A549 (cell line): ENCODE data around the gene GATA3. TPM values are rescaled to one million over a fixed set of nuclear protein-coding genes. Genes with fewer than 3 reads are reported as not detected.

Source experiments
- ATAC-seq, 2 experiments: fragments of 200-7000 bp in 1 of 2; fragments of >200 bp in 1 of 2; cut with Nextera tagmentation in 1 of 2; cut with Tn5 transposase in 1 of 2; 3 replicates each; pipeline versions ENCODE4 v1.8.0 to v1.9.1; 2018 to 2020; ENCODE audit warnings: mild to moderate bottlenecking in 1 of 2, moderate library complexity in 1 of 2
- CTCF ChIA-PET: fragments of 300-600 bp; sonication (Branson Sonifier 250); formaldehyde crosslinking; extraction: SDS; loops from one replicate; lab custom pipeline; 2021; ENCODE audit warnings: antibody characterized with exemption, inconsistent platforms; lab: Yijun Ruan, JAX
- POLR2A ChIA-PET: fragments of 350-600 bp; formaldehyde crosslinking; extraction: SDS; loops from one replicate; lab custom pipeline; 2021; ENCODE audit warnings: antibody characterized with exemption, inconsistent platforms; lab: Yijun Ruan, JAX
- DNase-seq, 2 experiments: peaks; one replicate each; pipeline versions ENCODE4 v3.0.0 to v3.0.0-alpha.2; 2011 to 2016; ENCODE audit warnings: low read depth in 1 of 2, low spot score in 1 of 2
- FAIRE-seq: peaks from 2 replicates; lab custom pipeline; 2011; peaks lifted over from hg19 to GRCh38; lab: Jason Lieb, UNC
- H3K27ac ChIP-seq, 2 experiments: fragments of >200 bp; sonication (Bioruptor Twin); formaldehyde crosslinking; 3 replicates each; pipeline ENCODE4 v1.5.1; 2016 to 2017
- H3K4me1 ChIP-seq: fragments of >200 bp; sonication (Bioruptor Twin); formaldehyde crosslinking; 3 replicates; pipeline ENCODE4 v1.6.1; 2016
- H3K4me2 ChIP-seq: fragments of >200 bp; sonication (Bioruptor Twin); formaldehyde crosslinking; 3 replicates; pipeline ENCODE4 v1.6.1; 2016
- H3K4me3 ChIP-seq: fragments of >200 bp; sonication (Bioruptor Twin); formaldehyde crosslinking; 3 replicates; pipeline ENCODE4 v1.5.1; 2016
- H3K9me3 ChIP-seq: fragments of >200 bp; sonication (Bioruptor Twin); formaldehyde crosslinking; 3 replicates; pipeline ENCODE4 v1.6.1; 2016
- CHD4 ChIP-seq: fragments of 200-600 bp; sonication (generic); IDR thresholded peaks from 2 replicates; pipeline ENCODE4 v1.6.1; 2016; ENCODE audit warnings: antibody characterized with exemption, mild to moderate bottlenecking, borderline replicate concordance
- EHF ChIP-seq: fragments of 250-450 bp; sonication (Bioruptor Pico); IDR thresholded peaks from 2 replicates; pipeline ENCODE4 v1.5.0; 2020; ENCODE audit warnings: mild to moderate bottlenecking
- FOSB ChIP-seq: fragments of 250-450 bp; sonication (Bioruptor Pico); IDR thresholded peaks from 2 replicates; pipeline ENCODE4 v1.5.0; 2020; ENCODE audit warnings: mild to moderate bottlenecking, moderate library complexity
- FOSL2 ChIP-seq, 2 experiments: fragments of 450-650 bp in 1 of 2; fragments of >200 bp in 1 of 2; sonication (Bioruptor Twin) in 1 of 2; formaldehyde crosslinking; IDR thresholded peaks; 2 replicates each; pipeline versions ENCODE4 v1.5.0 to v1.6.1; 2016 to 2020; ENCODE audit warnings: mild to moderate bottlenecking in 1 of 2, moderate library complexity in 1 of 2
- FOXS1 ChIP-seq: fragments of 250-450 bp; sonication (Bioruptor Pico); IDR thresholded peaks from 2 replicates; pipeline ENCODE4 v1.5.0; 2020; ENCODE audit warnings: mild to moderate bottlenecking, moderate library complexity
- GATA3 ChIP-seq: IDR thresholded peaks from 2 replicates; pipeline ENCODE4 v1.6.1; 2012; ENCODE audit warnings: borderline replicate concordance
- HDAC2 ChIP-seq: fragments of 200-600 bp; sonication (generic); IDR thresholded peaks from 2 replicates; pipeline ENCODE4 v1.6.1; 2016
- HOXB5 ChIP-seq: fragments of 250-450 bp; sonication (Bioruptor Pico); IDR thresholded peaks from 2 replicates; pipeline ENCODE4 v1.5.0; 2020; ENCODE audit warnings: mild to moderate bottlenecking, moderate library complexity
- JUN ChIP-seq, 2 experiments: fragments of >200 bp; sonication (Bioruptor Twin); formaldehyde crosslinking; IDR thresholded peaks; 2 replicates in 1 of 2; 3 replicates in 1 of 2; pipeline ENCODE4 v1.6.1; 2016 to 2017
- JUNB ChIP-seq: fragments of >200 bp; sonication (Bioruptor Twin); formaldehyde crosslinking; IDR thresholded peaks from 2 replicates; pipeline ENCODE4 v1.6.1; 2016
- NFE2L2 ChIP-seq: fragments of 150-350 bp; conservative IDR thresholded peaks from 2 replicates; pipeline ENCODE4 v1.6.1; 2014; ENCODE audit warnings: low read length
- NR3C1 ChIP-seq: fragments of >200 bp; sonication (Bioruptor Twin); formaldehyde crosslinking; IDR thresholded peaks from 3 replicates; pipeline ENCODE4 v1.6.1; 2017
- RARB ChIP-seq: fragments of 250-450 bp; sonication (Bioruptor Pico); IDR thresholded peaks from 2 replicates; pipeline ENCODE4 v1.8.0; 2021; ENCODE audit warnings: mild to moderate bottlenecking, moderate library complexity
- RNF2 ChIP-seq: fragments of 200-600 bp; sonication (generic); IDR thresholded peaks from 2 replicates; pipeline ENCODE4 v1.6.1; 2016; ENCODE audit warnings: low read depth, mild to moderate bottlenecking, antibody characterized with exemption, moderate library complexity, borderline replicate concordance
- SMC3 ChIP-seq: fragments of >200 bp; sonication (Bioruptor Twin); formaldehyde crosslinking; IDR thresholded peaks from 3 replicates; pipeline ENCODE4 v1.6.1; 2018; ENCODE audit warnings: inconsistent platforms
- SREBF2 ChIP-seq: fragments of 450-650 bp; IDR thresholded peaks from 2 replicates; pipeline ENCODE4 v1.6.1; 2014; ENCODE audit warnings: mild to moderate bottlenecking, moderate library complexity
- TFCP2L1 ChIP-seq: fragments of 250-450 bp; sonication (Bioruptor Pico); IDR thresholded peaks from 2 replicates; pipeline ENCODE4 v1.5.0; 2021; ENCODE audit warnings: mild to moderate bottlenecking
- ZFP36 ChIP-seq: fragments of 450-650 bp; IDR thresholded peaks from 2 replicates; pipeline ENCODE4 v1.6.1; 2014; ENCODE audit warnings: borderline replicate concordance; ENCODE audit not compliant: partially characterized antibody
- ZSCAN20 ChIP-seq: fragments of 250-450 bp; sonication (Bioruptor Pico); IDR thresholded peaks from 2 replicates; pipeline ENCODE4 v1.8.0; 2022; ENCODE audit warnings: mild to moderate bottlenecking, moderate library complexity
- WGBS: methylation state at CpG from one replicate; pipeline ENCODE4 v1.1.6; 2017; ENCODE audit errors: missing lambda C conversion rate; 5-methylcytosine and 5-hydroxymethylcytosine counted together
- polyA plus RNA-seq, 4 experiments: library from polyadenylated mRNA; depleted of rRNA in 3 of 4; stranded (reverse); fragments of >200 nt; fragmentation: RNase III in 1 of 4; extraction: RNeasy Plus Mini Kit Qiagen cat#74134 plus additional on column Dnase treatment in 1 of 4; gene quantifications; 2 replicates in 3 of 4; 3 replicates in 1 of 4; pipeline ENCODE4 v1.2.3, GENCODE V29; 2011 to 2017
- TF ChIP-seq, protein P1 (sequence below): fragments of >200 bp; sonication (Bioruptor Twin); formaldehyde crosslinking; IDR thresholded peaks from 2 replicates; pipeline ENCODE4 v1.6.1; 2016
- TF ChIP-seq, protein P2 (sequence below): fragments of >200 bp; sonication (Bioruptor Twin); formaldehyde crosslinking; IDR thresholded peaks from 3 replicates; pipeline ENCODE4 v1.6.1; 2016
- TF ChIP-seq, protein P3 (sequence below): IDR thresholded peaks from 2 replicates; pipeline ENCODE4 v1.6.1; 2012
- TF ChIP-seq, protein P4 (sequence below): fragments of 450-650 bp; IDR thresholded peaks from 2 replicates; pipeline ENCODE4 v1.6.1; 2014; ENCODE audit warnings: antibody characterized with exemption
- TF ChIP-seq, protein P5 (sequence below): fragments of 250-450 bp; sonication (Bioruptor Pico); IDR thresholded peaks from 2 replicates; pipeline ENCODE4 v1.5.0; 2021; ENCODE audit warnings: mild to moderate bottlenecking, moderate library complexity, borderline replicate concordance

Gene GATA3
- polyA plus RNA-seq, 2 of the 4 experiments (the other 2 are of a cell fraction): 1.3 to 3.5 TPM

DNA sequence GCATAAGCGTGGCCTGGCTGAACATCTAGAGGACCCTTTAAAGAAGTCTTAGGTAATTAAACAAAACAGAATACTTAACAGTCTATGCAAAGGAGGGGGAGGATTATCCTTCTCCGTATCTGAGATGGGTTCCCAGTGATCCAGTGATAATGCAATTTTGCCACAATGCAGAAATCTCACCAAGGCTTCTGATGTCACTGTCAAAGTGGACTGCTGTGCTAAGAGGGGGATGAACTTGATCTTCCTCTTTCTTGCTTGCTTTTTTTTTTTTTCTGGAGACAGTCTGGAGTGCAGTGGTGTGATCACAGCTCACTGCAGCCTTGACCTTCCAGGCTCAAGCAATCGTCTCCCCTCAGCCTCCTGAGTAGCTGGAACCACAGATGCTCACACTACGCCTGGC lies 30.8 kb downstream of the GATA3 start:
- FAIRE-seq (no peak), ATAC-seq (no peak), DNase-seq (no peak)
- Histone ChIP-seq H3K4me3 (no peak overlapping the region), H3K9me3 (no peaks in the 10 kb centered on the region), H3K4me2 (no peak overlapping the region), H3K4me1 (no peaks in the 10 kb centered on the region), H3K27ac (no peak overlapping the region)
- ChIA-PET POLR2A (no interaction called here), CTCF (no interaction called here)
- TF ChIP-seq, protein P1, sequence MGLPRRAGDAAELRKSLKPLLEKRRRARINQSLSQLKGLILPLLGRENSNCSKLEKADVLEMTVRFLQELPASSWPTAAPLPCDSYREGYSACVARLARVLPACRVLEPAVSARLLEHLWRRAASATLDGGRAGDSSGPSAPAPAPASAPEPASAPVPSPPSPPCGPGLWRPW: no peak
- no peak for TF ChIP-seq FOXS1 (CRISPR knock-in tag)
- TF ChIP-seq ZSCAN20: no peak
- TF ChIP-seq SREBF2: no peak
- TF ChIP-seq, protein P2, sequence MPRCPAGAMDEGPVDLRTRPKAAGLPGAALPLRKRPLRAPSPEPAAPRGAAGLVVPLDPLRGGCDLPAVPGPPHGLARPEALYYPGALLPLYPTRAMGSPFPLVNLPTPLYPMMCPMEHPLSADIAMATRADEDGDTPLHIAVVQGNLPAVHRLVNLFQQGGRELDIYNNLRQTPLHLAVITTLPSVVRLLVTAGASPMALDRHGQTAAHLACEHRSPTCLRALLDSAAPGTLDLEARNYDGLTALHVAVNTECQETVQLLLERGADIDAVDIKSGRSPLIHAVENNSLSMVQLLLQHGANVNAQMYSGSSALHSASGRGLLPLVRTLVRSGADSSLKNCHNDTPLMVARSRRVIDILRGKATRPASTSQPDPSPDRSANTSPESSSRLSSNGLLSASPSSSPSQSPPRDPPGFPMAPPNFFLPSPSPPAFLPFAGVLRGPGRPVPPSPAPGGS: no peak
- 77% methylated on average over 4 of the region's 4 CpGs for WGBS

DNA sequence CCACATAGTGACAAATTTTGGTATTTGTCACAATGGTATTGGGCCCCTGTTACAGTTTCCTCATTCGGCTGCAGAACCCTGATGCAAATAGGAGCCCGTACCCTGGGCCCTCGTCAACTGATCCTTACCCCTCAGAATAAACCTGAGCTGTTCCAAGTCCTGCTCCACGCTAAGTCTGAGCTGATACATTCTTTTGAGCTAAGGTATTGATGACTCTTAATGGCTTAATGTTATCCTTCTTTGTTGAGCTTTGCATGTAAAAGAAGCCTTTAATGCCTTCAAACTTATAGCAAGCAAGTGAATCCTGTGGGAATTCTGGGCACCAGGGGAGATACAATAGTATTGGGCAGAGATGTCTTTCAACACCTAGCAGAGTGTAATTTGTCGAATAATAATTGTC lies 31.8 kb downstream of the GATA3 start:
- DNase-seq (no peak), ATAC-seq (no peak), FAIRE-seq (no peak)
- TF ChIP-seq FOSL2 (IDR thresholded peaks at IDR 0.05) (no peak), FOSL2 (CRISPR knock-in tag; IDR thresholded peaks at IDR 0.05) (no peak), RARB (CRISPR knock-in tag) (no peak), JUNB (no peak), SREBF2 (no peak), RNF2 (no peak), EHF (CRISPR knock-in tag) (no peak), TFCP2L1 (CRISPR knock-in tag) (no peak), FOSB (no peak), GATA3 (no peak), CHD4 (no peak), SMC3 (no peak), JUN (IDR thresholded peaks at IDR 0.05) (no peak), HOXB5 (CRISPR knock-in tag) (no peak), ZFP36 (no peak)
- TF ChIP-seq, protein P3, sequence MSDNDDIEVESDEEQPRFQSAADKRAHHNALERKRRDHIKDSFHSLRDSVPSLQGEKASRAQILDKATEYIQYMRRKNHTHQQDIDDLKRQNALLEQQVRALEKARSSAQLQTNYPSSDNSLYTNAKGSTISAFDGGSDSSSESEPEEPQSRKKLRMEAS: no peak
- TF ChIP-seq, protein P4, sequence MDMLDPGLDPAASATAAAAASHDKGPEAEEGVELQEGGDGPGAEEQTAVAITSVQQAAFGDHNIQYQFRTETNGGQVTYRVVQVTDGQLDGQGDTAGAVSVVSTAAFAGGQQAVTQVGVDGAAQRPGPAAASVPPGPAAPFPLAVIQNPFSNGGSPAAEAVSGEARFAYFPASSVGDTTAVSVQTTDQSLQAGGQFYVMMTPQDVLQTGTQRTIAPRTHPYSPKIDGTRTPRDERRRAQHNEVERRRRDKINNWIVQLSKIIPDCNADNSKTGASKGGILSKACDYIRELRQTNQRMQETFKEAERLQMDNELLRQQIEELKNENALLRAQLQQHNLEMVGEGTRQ: no peak
- Histone ChIP-seq H3K4me2 (no peak overlapping the region), H3K27ac (no peak overlapping the region), H3K4me1 (no peaks in the 10 kb centered on the region), H3K9me3 (no peaks in the 10 kb centered on the region), H3K4me3 (no peak overlapping the region)
- ChIA-PET CTCF (interaction anchor here (1.1 kb wide), 1 partner anchor 12 kb away, joined by 3 read pairs; no protein-coding TSS in a partner anchor), POLR2A (no interaction called here)
- WGBS: 77% methylated on average over 5 of the region's 5 CpGs

DNA sequence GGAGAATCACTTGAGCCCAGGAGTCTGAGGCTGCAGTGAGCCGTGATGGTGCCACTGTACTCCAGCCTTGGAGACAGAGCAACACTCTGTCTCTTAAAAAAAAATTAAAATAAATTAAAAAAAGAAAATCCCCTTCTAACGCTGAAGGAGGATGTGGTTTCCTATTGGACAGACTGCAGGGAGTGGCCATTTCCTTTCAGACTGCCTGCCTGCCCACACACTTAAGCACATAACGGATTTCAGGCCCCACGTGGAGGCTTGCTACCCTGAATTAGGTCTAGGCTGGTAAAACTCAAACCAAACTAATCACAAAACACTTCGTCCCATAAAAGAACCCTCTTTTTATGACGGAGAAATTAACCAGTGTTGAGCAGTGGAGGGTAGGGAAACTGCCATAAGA lies 34.0 kb downstream of the GATA3 start:
- ChIA-PET POLR2A (no interaction called here), CTCF (no interaction called here)
- ATAC-seq (no peak), FAIRE-seq (no peak), DNase-seq (no peak)
- Histone ChIP-seq H3K4me1 (no peaks in the 10 kb centered on the region), H3K27ac (no peak overlapping the region), H3K4me2 (no peak overlapping the region), H3K4me3 (no peak overlapping the region), H3K9me3 (no peaks in the 10 kb centered on the region)
- 71% methylated on average over 6 of the region's 6 CpGs for WGBS
- TF ChIP-seq SREBF2 (no peak), NR3C1 (no peak), HDAC2 (no peak), NFE2L2 (no peak)
- TF ChIP-seq, protein P5, sequence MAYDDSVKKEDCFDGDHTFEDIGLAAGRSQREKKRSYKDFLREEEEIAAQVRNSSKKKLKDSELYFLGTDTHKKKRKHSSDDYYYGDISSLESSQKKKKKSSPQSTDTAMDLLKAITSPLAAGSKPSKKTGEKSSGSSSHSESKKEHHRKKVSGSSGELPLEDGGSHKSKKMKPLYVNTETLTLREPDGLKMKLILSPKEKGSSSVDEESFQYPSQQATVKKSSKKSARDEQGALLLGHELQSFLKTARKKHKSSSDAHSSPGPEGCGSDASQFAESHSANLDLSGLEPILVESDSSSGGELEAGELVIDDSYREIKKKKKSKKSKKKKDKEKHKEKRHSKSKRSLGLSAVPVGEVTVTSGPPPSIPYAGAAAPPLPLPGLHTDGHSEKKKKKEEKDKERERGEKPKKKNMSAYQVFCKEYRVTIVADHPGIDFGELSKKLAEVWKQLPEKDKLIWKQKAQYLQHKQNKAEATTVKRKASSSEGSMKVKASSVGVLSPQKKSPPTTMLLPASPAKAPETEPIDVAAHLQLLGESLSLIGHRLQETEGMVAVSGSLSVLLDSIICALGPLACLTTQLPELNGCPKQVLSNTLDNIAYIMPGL (CRISPR knock-in tag): no peak
